Retinal pigment epithelial cell (primary cell): ENCODE results near the gene KYAT1.

ENCODE experiments used
- DNase-seq: peaks from one replicate; pipeline ENCODE4 v3.0.0-alpha.2; 2010; ENCODE audit warnings: low read depth
- H3K4me3 ChIP-seq: 2 replicates; pipeline ENCODE4 v1.5.1; 2011; ENCODE audit warnings: mild to moderate bottlenecking, low read length, control low read depth, moderate library complexity
- TF ChIP-seq, protein P1 (sequence below): conservative IDR thresholded peaks from 2 replicates; pipeline ENCODE4 v1.5.1; 2011; ENCODE audit warnings: low read depth, low read length, control low read depth, inconsistent platforms

Gene KYAT1

DNA sequence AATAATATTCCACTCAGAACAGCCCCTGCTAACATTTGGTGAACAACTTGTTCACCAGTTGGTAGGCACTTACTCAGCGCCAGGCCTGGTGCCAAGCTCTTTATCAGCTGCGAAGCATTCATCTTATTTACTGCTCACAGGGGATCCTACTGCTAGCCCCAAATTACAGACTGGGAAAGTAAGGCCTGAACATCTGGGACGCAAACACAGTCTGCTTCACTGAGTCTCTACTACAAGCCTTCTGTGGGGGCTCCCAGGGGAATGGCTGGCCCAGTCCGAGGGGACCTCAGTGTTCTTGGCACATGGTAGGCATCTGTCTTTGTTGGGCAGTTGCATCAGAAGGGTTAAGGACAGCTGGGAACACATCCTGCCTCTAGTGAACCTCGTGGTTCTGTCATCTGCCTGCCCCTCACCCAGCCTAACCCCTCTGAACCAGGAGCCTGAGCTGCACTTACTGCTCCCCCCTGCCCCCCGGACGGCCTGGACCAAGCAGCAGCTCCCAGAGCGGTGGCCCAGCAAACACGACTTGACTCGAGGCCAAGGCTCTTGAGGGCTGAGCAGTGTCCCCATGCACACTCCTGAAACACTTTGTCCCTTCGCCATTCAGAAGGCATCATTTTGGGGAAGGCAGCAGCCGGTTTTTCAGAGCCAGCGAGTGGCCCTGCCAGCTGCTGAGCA, 38.8 kb upstream of the KYAT1 start, which contains the start of gene PHYHD1:
PHYHD1 (plus strand) TSS at position 602 of the 678 bp plus-strand sequence. CDS start 1,342 bp downstream, outside the sequence.
- TF ChIP-seq, protein P1, sequence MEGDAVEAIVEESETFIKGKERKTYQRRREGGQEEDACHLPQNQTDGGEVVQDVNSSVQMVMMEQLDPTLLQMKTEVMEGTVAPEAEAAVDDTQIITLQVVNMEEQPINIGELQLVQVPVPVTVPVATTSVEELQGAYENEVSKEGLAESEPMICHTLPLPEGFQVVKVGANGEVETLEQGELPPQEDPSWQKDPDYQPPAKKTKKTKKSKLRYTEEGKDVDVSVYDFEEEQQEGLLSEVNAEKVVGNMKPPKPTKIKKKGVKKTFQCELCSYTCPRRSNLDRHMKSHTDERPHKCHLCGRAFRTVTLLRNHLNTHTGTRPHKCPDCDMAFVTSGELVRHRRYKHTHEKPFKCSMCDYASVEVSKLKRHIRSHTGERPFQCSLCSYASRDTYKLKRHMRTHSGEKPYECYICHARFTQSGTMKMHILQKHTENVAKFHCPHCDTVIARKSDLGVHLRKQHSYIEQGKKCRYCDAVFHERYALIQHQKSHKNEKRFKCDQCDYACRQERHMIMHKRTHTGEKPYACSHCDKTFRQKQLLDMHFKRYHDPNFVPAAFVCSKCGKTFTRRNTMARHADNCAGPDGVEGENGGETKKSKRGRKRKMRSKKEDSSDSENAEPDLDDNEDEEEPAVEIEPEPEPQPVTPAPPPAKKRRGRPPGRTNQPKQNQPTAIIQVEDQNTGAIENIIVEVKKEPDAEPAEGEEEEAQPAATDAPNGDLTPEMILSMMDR = no peak
- H3K4me3 ChIP-seq = peak within 1 kb of the TSS; percentile 51
- no peak for DNase-seq

DNA sequence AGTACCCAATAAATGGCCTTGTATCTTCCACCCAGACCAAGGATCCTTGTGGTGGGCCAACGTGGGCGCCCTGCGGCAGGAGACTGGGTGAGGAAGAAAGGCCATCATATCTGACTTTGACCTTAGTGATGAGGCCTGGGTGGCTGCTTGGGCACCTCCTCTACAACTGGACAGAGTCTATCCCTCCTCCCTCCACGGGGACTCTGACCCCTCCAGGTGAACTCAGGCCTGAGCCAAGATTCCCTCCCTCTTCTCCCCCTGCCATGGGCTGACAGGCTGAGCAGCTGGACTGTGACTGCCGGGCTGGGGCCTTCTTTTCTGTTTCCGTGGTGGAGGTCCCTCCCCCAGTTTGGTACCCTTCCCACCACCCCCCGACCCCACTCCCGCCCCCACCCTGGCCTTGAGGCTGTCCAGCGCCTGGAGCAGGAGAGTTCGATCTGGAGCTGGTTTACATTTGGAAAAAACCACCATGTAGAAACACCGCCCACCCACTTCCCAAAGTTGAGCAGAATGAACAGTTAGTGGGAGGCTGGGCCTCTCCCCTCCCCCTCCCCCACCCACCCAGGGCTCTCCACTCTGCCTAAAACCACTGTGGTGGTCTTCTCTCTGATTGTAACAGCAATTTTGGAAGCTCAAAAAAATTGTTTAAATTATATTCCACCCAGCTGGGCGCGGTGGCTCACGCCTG, 37.8 kb upstream of the KYAT1 start:
- TF ChIP-seq, protein P1 = no peak
- DNase-seq = no peak
- no peak overlapping the region for H3K4me3 ChIP-seq

DNA sequence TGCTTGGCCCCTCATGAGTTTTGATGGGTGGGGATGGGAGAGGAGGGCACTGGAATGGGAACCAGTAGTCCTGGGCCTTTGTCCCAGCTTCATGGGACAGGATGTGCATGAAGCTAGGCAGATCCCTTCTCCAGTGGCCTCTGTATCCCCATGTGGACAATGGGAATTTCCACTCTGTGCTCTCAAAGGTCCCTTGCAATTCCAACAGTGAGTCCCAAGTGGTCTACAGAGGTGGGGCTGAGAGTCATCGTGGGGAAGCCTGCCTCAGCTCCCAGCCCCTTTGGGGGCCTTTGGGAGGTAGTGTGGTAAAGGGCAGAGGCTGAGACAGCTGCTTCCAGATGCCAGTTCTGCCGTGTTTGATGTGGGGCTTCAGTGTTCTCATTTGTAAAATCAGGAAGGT, 37.2 kb upstream of the KYAT1 start:
- DNase-seq = no peak
- TF ChIP-seq, protein P1 = no peak
- no peak overlapping the region for H3K4me3 ChIP-seq

DNA sequence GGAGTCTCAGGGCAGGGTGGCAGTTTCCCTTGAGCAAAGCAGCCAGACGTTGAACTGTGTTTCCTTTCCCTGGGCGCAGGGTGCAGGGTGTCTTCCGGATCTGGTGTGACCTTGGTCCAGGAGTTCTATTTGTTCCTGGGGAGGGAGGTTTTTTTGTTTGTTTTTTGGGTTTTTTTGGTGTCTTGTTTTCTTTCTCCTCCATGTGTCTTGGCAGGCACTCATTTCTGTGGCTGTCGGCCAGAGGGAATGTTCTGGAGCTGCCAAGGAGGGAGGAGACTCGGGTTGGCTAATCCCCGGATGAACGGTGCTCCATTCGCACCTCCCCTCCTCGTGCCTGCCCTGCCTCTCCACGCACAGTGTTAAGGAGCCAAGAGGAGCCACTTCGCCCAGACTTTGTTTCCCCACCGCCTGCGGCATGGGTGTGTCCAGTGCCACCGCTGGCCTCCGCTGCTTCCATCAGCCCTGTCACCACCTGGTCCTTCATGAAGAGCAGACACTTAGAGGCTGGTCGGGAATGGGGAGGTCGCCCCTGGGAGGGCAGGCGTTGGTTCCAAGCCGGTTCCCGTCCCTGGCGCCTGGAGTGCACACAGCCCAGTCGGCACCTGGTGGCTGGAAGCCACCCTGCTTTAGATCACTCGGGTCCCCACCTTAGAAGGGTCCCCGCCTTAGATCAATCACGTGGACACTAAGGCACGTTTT, 35.5 kb upstream of the KYAT1 start:
- TF ChIP-seq, protein P1 = no peak
- no peak for DNase-seq
- H3K4me3 ChIP-seq = no peak overlapping the region

DNA sequence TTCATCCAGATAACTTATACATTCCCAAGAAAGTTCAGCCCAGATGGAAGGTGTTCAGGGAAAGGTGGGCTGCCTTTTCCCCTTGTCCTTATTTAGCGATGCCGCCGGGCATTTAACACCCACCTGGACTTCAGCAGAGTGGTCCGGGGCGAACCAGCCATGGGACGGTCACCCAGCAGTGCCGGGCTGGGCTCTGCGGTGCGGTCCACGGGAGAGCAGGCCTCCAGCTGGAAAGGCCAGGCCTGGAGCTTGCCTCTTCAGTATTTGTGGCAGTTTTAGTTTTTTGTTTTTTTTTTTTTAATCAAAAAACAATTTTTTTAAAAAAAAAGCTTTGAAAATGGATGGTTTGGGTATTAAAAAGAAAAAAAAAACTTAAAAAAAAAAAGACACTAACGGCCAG, 35.0 kb upstream of the KYAT1 start:
- DNase-seq = no peak
- TF ChIP-seq, protein P1 = no peak
- no peak overlapping the region for H3K4me3 ChIP-seq

DNA sequence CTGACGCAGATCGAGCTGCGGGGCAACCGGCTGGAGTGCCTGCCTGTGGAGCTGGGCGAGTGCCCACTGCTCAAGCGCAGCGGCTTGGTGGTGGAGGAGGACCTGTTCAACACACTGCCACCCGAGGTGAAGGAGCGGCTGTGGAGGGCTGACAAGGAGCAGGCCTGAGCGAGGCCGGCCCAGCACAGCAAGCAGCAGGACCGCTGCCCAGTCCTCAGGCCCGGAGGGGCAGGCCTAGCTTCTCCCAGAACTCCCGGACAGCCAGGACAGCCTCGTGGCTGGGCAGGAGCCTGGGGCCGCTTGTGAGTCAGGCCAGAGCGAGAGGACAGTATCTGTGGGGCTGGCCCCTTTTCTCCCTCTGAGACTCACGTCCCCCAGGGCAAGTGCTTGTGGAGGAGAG, 34.5 kb upstream of the KYAT1 start:
- DNase-seq = no peak
- H3K4me3 ChIP-seq = no peak overlapping the region
- TF ChIP-seq, protein P1 = no peak
